NOMO-1 treated with dmso at 0.1 percent for 144 hours (cell line): ENCODE results near the gene PGM2.

Experiments used
- DNase-seq: peaks from one replicate; lab custom pipeline; 2025; ENCODE audit not compliant: unreplicated experiment; lab: John Stamatoyannopoulos, UW

The PGM2 gene

DNA sequence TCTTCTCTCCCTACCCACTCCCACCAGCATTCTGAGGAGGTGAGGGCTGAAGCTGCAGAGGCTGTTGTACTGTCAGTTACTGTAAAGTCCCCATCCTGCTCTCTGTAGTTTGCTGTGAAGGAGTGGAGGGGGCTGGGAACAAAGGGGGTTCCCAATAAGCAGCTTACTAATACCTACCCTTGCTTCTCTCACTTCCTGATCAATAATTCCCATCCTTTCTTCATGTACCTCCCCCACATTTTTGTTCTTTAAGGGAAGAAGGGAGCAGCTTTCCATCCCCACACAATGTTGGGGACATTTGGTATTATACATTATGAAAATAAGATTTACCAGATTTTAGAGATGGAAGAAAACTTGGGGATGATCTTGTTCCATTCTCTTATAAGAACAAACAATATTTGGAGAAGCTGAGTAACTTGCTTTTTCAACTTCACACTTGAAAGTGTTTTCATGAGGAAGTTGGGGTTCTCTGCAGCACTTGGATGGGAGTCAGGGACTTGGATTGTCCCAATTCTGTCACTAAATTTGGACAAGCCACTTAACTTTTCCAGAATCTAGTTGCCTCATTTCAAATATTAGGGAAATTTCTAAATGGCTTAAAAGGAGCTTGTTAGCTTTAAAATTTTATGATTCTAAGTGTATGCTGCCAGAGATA lies 69.8 kb downstream of the PGM2 start:
- no peak for DNase-seq

DNA sequence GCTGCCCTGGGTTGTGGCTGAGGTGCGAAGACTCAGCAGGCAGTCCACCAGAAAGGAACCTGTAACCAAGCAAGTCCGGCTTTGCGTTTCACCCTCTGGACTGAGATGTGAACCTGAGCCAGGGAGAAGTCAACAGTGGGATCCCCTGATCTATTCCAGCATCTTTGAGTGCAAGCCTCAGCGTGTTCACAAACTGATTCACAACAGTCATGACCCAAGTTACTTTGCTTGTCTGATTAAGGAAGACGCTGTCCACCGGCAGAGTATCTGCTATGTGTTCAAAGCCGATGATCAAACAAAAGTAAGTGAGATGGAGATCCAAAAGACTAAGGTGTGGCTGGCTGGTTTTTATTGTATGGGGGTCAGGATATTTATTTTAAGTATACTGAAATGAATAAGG lies 75.7 kb downstream of the PGM2 start:
- no peak for DNase-seq

DNA sequence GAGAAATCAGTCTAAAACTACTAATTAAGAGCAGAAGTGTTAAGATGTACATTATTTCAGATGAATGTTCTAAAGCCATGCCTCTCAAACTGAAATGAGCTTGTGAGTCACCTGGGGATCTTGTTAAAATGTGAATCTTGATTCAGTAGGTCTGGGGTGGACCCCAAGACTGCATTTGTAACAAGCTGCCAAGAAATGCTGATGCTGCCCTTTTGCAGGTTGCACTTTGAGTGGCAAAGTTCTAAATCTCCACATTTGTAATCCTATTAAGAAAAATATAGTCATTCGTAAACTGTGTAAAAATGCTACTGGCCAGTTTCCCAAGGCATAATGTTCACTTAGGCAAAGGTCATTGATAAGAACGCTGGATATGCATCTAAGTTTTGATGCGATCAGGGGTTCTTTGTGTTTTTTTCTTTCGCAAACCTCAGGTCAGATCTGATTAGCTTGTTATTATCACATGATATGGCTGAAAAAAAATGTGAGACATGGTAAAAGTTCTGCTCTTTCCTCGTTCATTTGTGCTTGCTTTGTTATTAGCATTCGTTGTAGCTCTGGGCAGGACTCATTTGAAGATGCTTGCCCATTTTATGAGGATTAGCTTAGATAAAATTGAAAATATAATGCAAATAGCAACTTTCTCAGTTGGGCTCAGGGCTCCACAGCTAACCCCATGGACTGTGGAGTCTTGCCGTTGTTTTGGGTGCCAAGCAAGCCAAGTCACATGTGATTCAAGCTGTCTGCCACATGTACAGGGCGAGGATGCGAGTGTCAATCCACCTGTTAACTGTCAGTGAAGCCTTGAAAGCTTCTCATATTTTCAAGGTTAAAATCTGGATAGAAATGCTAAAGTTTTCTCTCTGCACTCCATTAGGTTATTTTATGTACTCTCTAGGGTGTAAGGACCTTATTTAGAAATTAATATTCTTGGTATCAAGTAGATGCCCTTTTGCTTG lies 76.5 kb downstream of the PGM2 start:
- no peak for DNase-seq

DNA sequence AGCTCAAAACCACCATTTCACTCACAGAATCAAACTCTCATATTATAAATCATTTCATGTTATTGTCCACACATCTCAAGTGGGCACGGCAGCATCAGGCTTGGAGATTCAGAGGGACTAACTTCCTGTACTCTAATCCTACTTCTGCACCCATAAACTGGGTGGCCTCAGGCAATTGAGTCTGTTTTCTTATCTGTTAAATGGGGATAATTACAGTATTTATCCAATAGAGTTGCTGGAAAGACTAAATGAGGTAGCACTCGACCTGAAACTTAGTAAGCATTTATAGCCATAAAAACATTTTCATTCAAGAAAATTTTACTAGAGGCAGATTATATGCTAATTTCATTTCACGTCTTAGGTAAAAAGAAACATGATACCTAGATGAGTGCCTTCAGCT lies 77.4 kb downstream of the PGM2 start:
- DNase-seq, result no peak

DNA sequence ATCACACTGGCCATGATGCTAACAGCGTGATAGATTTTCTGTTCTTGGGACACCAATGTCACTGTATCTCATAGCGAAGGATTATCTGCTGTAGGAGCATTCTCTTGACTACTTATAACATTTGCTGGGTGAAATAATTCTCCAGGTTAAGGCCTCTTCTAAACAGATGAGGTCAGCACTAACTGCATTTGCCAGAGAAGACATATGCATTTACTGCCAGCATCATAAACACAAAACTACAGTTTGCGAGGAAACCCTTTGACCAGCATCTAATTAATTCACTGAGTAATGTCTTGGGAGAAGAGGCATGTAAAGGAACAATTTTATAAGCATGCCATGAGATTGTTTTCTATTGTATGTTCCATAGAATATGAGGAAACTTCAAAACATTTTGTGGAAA lies 78.3 kb downstream of the PGM2 start:
- no peak for DNase-seq

DNA sequence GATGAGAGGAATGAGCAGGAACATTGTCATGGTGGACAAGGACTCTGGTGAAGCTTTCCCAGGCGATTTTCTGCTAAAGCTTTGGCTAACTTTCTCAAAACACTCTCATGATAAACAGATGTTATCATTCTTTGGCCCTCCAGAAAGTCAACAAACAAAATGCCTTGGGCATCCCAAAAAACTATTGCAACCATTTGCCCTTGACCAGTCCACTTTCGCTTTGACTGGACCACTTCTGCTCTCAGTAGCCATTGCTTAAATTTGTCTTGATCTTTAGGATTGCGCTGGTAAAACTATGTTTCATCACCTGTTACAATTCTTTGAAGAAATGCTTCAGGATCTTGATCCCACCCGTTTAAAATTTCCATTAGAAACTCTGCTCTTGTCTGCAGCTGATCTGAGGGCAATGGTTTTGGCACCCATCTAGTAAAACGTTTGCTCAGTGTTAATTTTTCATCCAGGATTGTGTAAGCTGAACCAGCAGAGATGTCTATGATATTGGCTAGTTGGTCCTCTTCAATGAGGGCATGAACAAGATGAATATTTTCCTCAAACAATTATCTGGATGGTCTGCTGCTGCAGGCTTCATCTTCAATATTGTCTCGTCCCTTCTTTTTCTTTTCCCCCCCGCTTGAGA lies 79.2 kb downstream of the PGM2 start:
- no peak for DNase-seq

DNA sequence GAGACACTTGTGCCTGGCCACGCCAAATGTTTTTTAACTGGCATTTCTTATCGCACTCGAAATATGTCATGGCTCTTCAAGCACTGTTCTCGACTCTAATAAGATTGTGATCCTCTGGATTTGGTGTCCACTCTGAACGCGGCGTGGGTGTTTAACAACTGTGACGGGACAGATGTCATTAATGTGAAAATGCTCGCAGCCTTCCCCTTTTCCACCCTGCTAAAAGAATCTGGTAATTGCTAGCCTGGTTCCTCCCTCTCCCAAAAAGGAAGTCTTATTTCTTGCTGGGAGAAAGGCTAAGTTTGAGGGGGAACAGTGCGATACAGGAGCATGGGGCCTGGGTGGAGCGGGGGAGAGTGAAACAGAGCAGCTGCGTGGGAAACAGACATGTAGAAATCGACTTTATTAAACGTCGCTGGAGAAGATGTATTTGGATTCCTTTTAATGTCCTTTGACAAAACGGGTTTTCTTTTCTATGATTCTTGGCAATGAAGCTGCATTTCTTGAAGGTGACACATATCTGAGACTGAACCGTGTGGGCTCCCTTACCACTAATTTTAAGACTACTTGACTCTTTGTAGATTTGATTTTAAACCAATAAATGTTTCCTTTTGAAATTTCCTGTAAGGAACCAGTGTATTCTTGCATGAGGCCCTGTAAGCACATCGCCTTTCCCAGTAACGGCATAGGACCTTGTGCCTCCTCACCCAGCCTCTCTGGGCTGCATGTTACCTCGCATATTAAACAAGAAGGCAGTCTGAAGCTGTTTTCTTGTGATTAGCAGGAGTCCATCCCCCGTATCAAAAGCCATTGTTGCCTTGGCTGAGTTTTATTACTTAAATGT lies 82.2 kb downstream of the PGM2 start:
- no peak for DNase-seq

DNA sequence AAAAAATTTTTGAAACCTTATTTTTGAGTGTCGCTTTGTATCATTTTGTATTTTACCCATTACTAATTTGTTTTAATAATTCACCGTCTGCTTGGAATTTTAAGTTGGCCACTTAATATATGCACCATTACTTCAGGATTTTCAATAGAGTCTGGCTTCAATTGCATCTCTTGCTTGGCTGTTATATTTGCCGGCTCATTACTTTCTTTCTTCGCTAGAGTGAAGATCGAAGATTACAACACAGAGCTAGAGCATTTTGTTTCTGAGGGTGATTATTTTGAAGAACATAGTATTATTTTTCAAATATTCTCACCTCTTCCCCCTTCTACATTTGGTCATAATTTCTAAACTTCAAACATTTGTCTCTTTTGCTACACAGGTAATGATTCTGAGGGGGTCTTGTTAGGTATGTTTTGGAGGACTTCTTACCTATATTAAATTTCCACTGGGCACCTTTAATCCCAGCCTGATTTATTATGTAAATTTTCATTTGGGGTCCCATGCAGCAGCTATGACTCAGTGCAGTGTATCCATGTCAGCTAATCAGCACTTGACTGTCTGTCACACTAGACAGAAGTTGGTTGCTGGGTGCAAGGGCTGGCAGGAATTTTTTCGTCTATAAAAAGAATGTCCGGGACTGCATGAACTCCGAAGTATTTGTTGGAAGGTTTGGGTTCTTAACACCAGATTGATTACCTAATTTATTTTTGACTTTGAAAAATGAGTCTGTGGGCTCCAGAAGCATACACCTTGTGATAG lies 83.0 kb downstream of the PGM2 start:
- DNase-seq, result no peak

DNA sequence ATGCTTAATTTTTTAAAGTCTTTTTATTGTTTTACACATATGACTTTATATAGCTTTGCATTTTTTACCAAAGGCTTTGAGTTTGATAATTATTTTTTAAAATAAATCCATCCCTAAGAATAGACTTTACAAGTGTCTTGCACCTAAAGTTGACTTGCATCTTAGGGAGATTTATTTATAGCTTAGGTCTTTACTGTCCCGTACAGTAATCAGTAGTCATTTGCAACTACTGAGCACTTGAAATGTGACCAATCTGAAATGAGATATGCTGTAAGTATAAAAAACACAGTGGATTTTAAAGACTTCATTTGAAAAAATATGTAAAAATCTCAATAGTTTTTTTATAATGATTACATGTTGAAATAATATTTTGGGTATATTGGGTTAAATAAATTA lies 83.6 kb downstream of the PGM2 start:
- no peak for DNase-seq
